ENCODE data around the gene RPL36. TPM values are rescaled to one million over a fixed set of nuclear protein-coding genes. Genes with fewer than 3 reads are reported as not detected.
A peak's percentile ranks its signal among the peaks of the same experiment; 100 is the strongest.

RPL36 gene
- total and polyA plus RNA-seq, 2 experiments from 2014 or later: 895 to 3,204 TPM

GRCh38 chr19:5686326-5686646, 3.8 kb upstream of the RPL36 start:
- no peaks in the 10 kb centered on the region for H3K36me3 ChIP-seq (ENCODE audit: insufficient read depth)
- peak overlapping the region; percentile 76 for H3K4me3 ChIP-seq
- H3K79me2 ChIP-seq (replicated peaks; ENCODE audit: insufficient read depth): peaks cover 12% of the 10 kb centered on the region
- H3K27me3 Mint-ChIP-seq (ENCODE audit: insufficient read depth, low read depth, poor library complexity): peaks cover 36% of the 10 kb centered on the region
- 0 out of 2 replicates have a peak, but pooled peaks cover 4% of the 10 kb centered on the region for H4K20me1 ChIP-seq (replicated peaks; ENCODE audit: insufficient read depth)
- no peak for DNase-seq (ENCODE audit: low spot score)
- TF ChIP-seq JUNB (IDR thresholded peaks at IDR 0.05; ENCODE audit: unreplicated experiment): no peak
- no peak for TF ChIP-seq CTCF (conservative IDR thresholded peaks at IDR 0.05; ENCODE audit: low read depth in 2 of 2)
- TF ChIP-seq EZH2phosphoT487 (IDR thresholded peaks at IDR 0.05; ENCODE audit: unreplicated experiment): no peak
- TF ChIP-seq POLR2AphosphoS5 (IDR thresholded peaks at IDR 0.05; ENCODE audit: low read depth): no peak
- no peak for TF ChIP-seq EZH2 (IDR thresholded peaks at IDR 0.05; ENCODE audit: low read depth, unreplicated experiment)
- no peak for TF ChIP-seq ZNF331 (CRISPR knock-in tag; IDR thresholded peaks at IDR 0.05; ENCODE audit: low read depth)
- no peak for TF ChIP-seq STAT1 (IDR thresholded peaks at IDR 0.05; ENCODE audit: unreplicated experiment)
- TF ChIP-seq ETS1 (IDR thresholded peaks at IDR 0.05): no peak
- no peak for TF ChIP-seq NANOG (IDR thresholded peaks at IDR 0.05; ENCODE audit: borderline replicate concordance)
- no peak for TF ChIP-seq ZNF462 (CRISPR knock-in tag; IDR thresholded peaks at IDR 0.05)
- no peak for TF ChIP-seq CREB1 (CRISPR knock-in tag; IDR thresholded peaks at IDR 0.05; ENCODE audit: low read depth)
- TF ChIP-seq ZNF114 (CRISPR knock-in tag; IDR thresholded peaks at IDR 0.05): no peak
- no peak for TF ChIP-seq REST (IDR thresholded peaks at IDR 0.05; ENCODE audit: unreplicated experiment)
- ATAC-seq: no peak
- no peak overlapping the region for H2AFZ ChIP-seq
- H3K9me2 ChIP-seq (ENCODE audit: insufficient read depth): peaks cover 7% of the 10 kb centered on the region
- H3K4me1 Mint-ChIP-seq: peaks cover 9% of the 10 kb centered on the region
- peaks cover 2% of the 10 kb centered on the region; the same call in 1 of the 2 replicates for H3K4me1 ChIP-seq (ENCODE audit: insufficient read depth)
- H3K4me2 ChIP-seq: peak overlapping the region; percentile 82
- no peaks in the 10 kb centered on the region for H3K27me3 ChIP-seq (ENCODE audit: insufficient read depth)
- H3F3A ChIP-seq (replicated peaks; ENCODE audit: low read depth): peaks cover 9% of the 10 kb centered on the region
- peaks cover 16% of the 10 kb centered on the region for H3K36me3 Mint-ChIP-seq (ENCODE audit: low read depth)
- H3K27ac Mint-ChIP-seq: peak overlapping the region; percentile 43
- H3K4me3 Mint-ChIP-seq: peak overlapping the region; percentile 76
- H3K9me3 Mint-ChIP-seq: peaks cover 8% of the 10 kb centered on the region; the same call in 1 of the 3 replicates
- H3K27ac ChIP-seq (ENCODE audit: low read depth): 0 out of 2 replicates have a peak overlapping the region, but pooled peaks have one; percentile 39
